Measurements from ENCODE around the gene SH2D2A.
A peak's percentile ranks its signal among the peaks of the same experiment; 100 is the strongest.

The SH2D2A gene

GRCh38 chr1:156801409-156802121 lies 15.1 kb downstream of the SH2D2A start:
- DNase-seq (no peak), ATAC-seq (ENCODE audit: insufficient read depth, low read depth) (no peak)
- no peak overlapping the region for H3K27ac ChIP-seq (ENCODE audit: low read length)
- H4K20me1 ChIP-seq (ENCODE audit: insufficient read depth, low read length): 0 out of 2 replicates have a peak, but pooled peaks cover 2% of the 10 kb centered on the region
- H3K9ac ChIP-seq (ENCODE audit: low read depth, low read length): no peak overlapping the region
- no peaks in the 10 kb centered on the region for H3K9me3 ChIP-seq (ENCODE audit: insufficient read depth, low read length, severe bottlenecking)
- no peak overlapping the region for H3K4me3 ChIP-seq (ENCODE audit: low read depth in 1 of 2, low read length in 2 of 2)
- H3K79me2 ChIP-seq (ENCODE audit: insufficient read depth, low read length): no peaks in the 10 kb centered on the region
- no peak overlapping the region for H3K4me2 ChIP-seq (ENCODE audit: insufficient read depth, low read length)
- no peak for TF ChIP-seq EZH2 (IDR thresholded peaks at IDR 0.05; ENCODE audit: borderline replicate concordance, low read depth, low read length, severe bottlenecking)
- TF ChIP-seq CTCF (IDR thresholded peaks at IDR 0.05; ENCODE audit: borderline replicate concordance, extremely low read depth, low read length, poor library complexity, severe bottlenecking): peak; percentile 25
- H3K27me3 ChIP-seq (ENCODE audit: insufficient read depth, low read length, poor library complexity): no peaks in the 10 kb centered on the region
- H3K36me3 ChIP-seq (ENCODE audit: insufficient read depth, low read length): peaks cover 53% of the 10 kb centered on the region
- H2AFZ ChIP-seq (ENCODE audit: low read depth, low read length): no peak overlapping the region
- no peaks in the 10 kb centered on the region for H3K4me1 ChIP-seq (ENCODE audit: insufficient read depth, low read length)

GRCh38 chr1:156797212-156797871 lies 19.3 kb downstream of the SH2D2A start:
- Histone ChIP-seq H3K4me3 (ENCODE audit: low read depth in 1 of 2, low read length in 2 of 2) (no peak overlapping the region), H3K4me2 (ENCODE audit: insufficient read depth, low read length) (no peak overlapping the region), H3K4me1 (ENCODE audit: insufficient read depth, low read length) (no peaks in the 10 kb centered on the region), H3K9ac (ENCODE audit: low read depth, low read length) (no peak overlapping the region), H4K20me1 (ENCODE audit: insufficient read depth, low read length) (peaks cover 2% of the 10 kb centered on the region; the same call in 1 of the 2 replicates), H3K79me2 (ENCODE audit: insufficient read depth, low read length) (no peaks in the 10 kb centered on the region), H3K9me3 (ENCODE audit: insufficient read depth, low read length, severe bottlenecking) (no peaks in the 10 kb centered on the region), H3K36me3 (ENCODE audit: insufficient read depth, low read length) (peaks cover 93% of the 10 kb centered on the region), H2AFZ (ENCODE audit: low read depth, low read length) (no peak overlapping the region), H3K27me3 (ENCODE audit: insufficient read depth, low read length, poor library complexity) (no peaks in the 10 kb centered on the region), H3K27ac (ENCODE audit: low read length) (no peak overlapping the region)
- TF ChIP-seq CTCF (IDR thresholded peaks at IDR 0.05; ENCODE audit: borderline replicate concordance, extremely low read depth, low read length, poor library complexity, severe bottlenecking) (peak; percentile 89), EZH2 (IDR thresholded peaks at IDR 0.05; ENCODE audit: borderline replicate concordance, low read depth, low read length, severe bottlenecking) (no peak)
- ATAC-seq (ENCODE audit: insufficient read depth, low read depth): peak; percentile 83
- DNase-seq: peak; percentile 68

GRCh38 chr1:156796340-156797097 lies 20.1 kb downstream of the SH2D2A start:
- no peak for ATAC-seq (ENCODE audit: insufficient read depth, low read depth)
- Histone ChIP-seq H3K4me1 (ENCODE audit: insufficient read depth, low read length) (no peaks in the 10 kb centered on the region), H2AFZ (ENCODE audit: low read depth, low read length) (no peak overlapping the region), H3K27me3 (ENCODE audit: insufficient read depth, low read length, poor library complexity) (no peaks in the 10 kb centered on the region), H3K9me3 (ENCODE audit: insufficient read depth, low read length, severe bottlenecking) (no peaks in the 10 kb centered on the region), H3K36me3 (ENCODE audit: insufficient read depth, low read length) (peaks cover 97% of the 10 kb centered on the region), H3K79me2 (ENCODE audit: insufficient read depth, low read length) (no peaks in the 10 kb centered on the region), H3K4me2 (ENCODE audit: insufficient read depth, low read length) (no peak overlapping the region), H4K20me1 (ENCODE audit: insufficient read depth, low read length) (peaks cover 2% of the 10 kb centered on the region; the same call in 1 of the 2 replicates), H3K27ac (ENCODE audit: low read length) (no peak overlapping the region), H3K4me3 (ENCODE audit: low read depth in 1 of 2, low read length in 2 of 2) (no peak overlapping the region), H3K9ac (ENCODE audit: low read depth, low read length) (no peak overlapping the region)
- DNase-seq: no peak
- TF ChIP-seq EZH2 (IDR thresholded peaks at IDR 0.05; ENCODE audit: borderline replicate concordance, low read depth, low read length, severe bottlenecking) (no peak), CTCF (IDR thresholded peaks at IDR 0.05; ENCODE audit: borderline replicate concordance, extremely low read depth, low read length, poor library complexity, severe bottlenecking) (no peak)

Measured in DND-41 (cell line).